Natural killer cell (primary cell): ENCODE measurements around the gene RGS6. TPM values are rescaled to one million over a fixed set of nuclear protein-coding genes. Genes with fewer than 3 reads are reported as not detected.

Source experiments
- ATAC-seq, 3 donors: fragments of 150-1000 bp in 2 of 3; fragments of 200-7000 bp in 1 of 3; cut with Tn5 transposase; 1 replicate in 1 of 3; 2 replicates in 2 of 3; pipeline ENCODE4 v1.10.0; 2021; ENCODE audit warnings: mild to moderate bottlenecking in 2 of 3, moderate library complexity in 2 of 3
- DNase-seq, 2 donors: peaks; one replicate each; pipeline versions ENCODE4 v3.0.0 to v3.0.0-alpha.2; 2013 to 2021; ENCODE audit warnings: mixed read lengths in 1 of 2
- H3K27ac ChIP-seq: one replicate; pipeline ENCODE4 v1.5.1; 2013; ENCODE audit warnings: mild to moderate bottlenecking, low read length
- H3K27me3 ChIP-seq: one replicate; pipeline ENCODE4 v1.6.1; 2013; ENCODE audit warnings: low read length; ENCODE audit not compliant: control insufficient read depth, insufficient read depth
- H3K36me3 ChIP-seq: one replicate; pipeline ENCODE4 v1.6.1; 2013; ENCODE audit warnings: low read length; ENCODE audit not compliant: control insufficient read depth, insufficient read depth
- H3K4me1 ChIP-seq: one replicate; pipeline ENCODE4 v1.6.1; 2013; ENCODE audit warnings: low read length; ENCODE audit not compliant: control insufficient read depth, insufficient read depth
- H3K4me3 ChIP-seq: one replicate; pipeline ENCODE4 v1.5.1; 2013; ENCODE audit warnings: low read length
- H3K9me3 ChIP-seq: one replicate; pipeline ENCODE4 v1.6.1; 2013; ENCODE audit warnings: low read length; ENCODE audit not compliant: control insufficient read depth, insufficient read depth
- H3K27ac Mint-ChIP-seq, 2 donors: one replicate each; pipeline ENCODE4 v1.8.0; 2022; ENCODE audit warnings: mild to moderate bottlenecking in 2 of 2, mixed read lengths in 2 of 2, moderate library complexity in 1 of 2
- H3K27me3 Mint-ChIP-seq, 2 donors: one replicate each; pipeline ENCODE4 v1.8.0; 2022; ENCODE audit warnings: low read depth in 2 of 2, mixed read lengths in 2 of 2
- H3K36me3 Mint-ChIP-seq: one replicate; pipeline ENCODE4 v1.8.0; 2022; ENCODE audit warnings: mixed read lengths
- H3K4me1 Mint-ChIP-seq, 2 donors: one replicate each; pipeline ENCODE4 v1.8.0; 2022; ENCODE audit warnings: mixed read lengths in 2 of 2
- H3K4me3 Mint-ChIP-seq: one replicate; pipeline ENCODE4 v1.8.0; 2022; ENCODE audit warnings: mild to moderate bottlenecking, moderate library complexity, mixed read lengths
- H3K9me3 Mint-ChIP-seq, 2 donors: one replicate each; pipeline ENCODE4 v1.8.0; 2022; ENCODE audit warnings: mixed read lengths in 2 of 2
- CTCF ChIP-seq: fragments of 200-600 bp; IDR thresholded peaks from one replicate; pipeline ENCODE4 v1.8.0; 2022; ENCODE audit warnings: antibody characterized with exemption
- WGBS: methylation state at CpG from one replicate; pipeline ENCODE4 v1.1.7; 2013; ENCODE audit warnings: missing lambda C conversion rate; ENCODE audit not compliant: insufficient coverage; 5-methylcytosine and 5-hydroxymethylcytosine counted together
- intact Hi-C: fragments of 100-400 bp; cut with micrococcal nuclease; formaldehyde crosslinking; loops from one replicate; pipeline ENCODE4 v1.14.2; 2022
- total RNA-seq, 4 donors: library from RNA; stranded (reverse); fragments of 120-200 nt in 1 of 4; gene quantifications; one replicate each; pipeline versions ENCODE4 v1.2.3 to v1.2.4, GENCODE V29; 2013 to 2022

The RGS6 gene
- total RNA-seq, 3 donors from 2014 or later (not counting 1 experiment from before 2014, with no cell fraction given) = 0.75 to 1.4 TPM; not detected in 1

- Mint-ChIP-seq H3K27me3 (peaks cover 0 to 9% of the 10 kb centered on the region in 2 donors), H3K4me3 (no peak overlapping the region), H3K9me3 (no peaks in the 10 kb centered on the region), H3K4me1 (no peaks in the 10 kb centered on the region), H3K27ac (no peak overlapping the region), H3K36me3 (no peaks in the 10 kb centered on the region)
- Histone ChIP-seq H3K9me3 (no peaks in the 10 kb centered on the region), H3K36me3 (no peaks in the 10 kb centered on the region), H3K27ac (no peak overlapping the region), H3K27me3 (no peaks in the 10 kb centered on the region), H3K4me1 (no peaks in the 10 kb centered on the region), H3K4me3 (no peak overlapping the region)
- 11% methylated on average over 5 of the region's 6 CpGs for WGBS
- no peak for TF ChIP-seq CTCF
- no peak for ATAC-seq
- no peak for DNase-seq
- intact Hi-C loops = no loop called here
These were observed 399.8 kb downstream of the RGS6 start for GRCh38 chr14:72332046-72332445.

- Mint-ChIP-seq H3K27me3 (peaks cover 0 to 9% of the 10 kb centered on the region in 2 donors), H3K4me1 (no peaks in the 10 kb centered on the region), H3K27ac (no peak overlapping the region), H3K4me3 (no peak overlapping the region), H3K9me3 (no peaks in the 10 kb centered on the region), H3K36me3 (no peaks in the 10 kb centered on the region)
- intact Hi-C loops = no loop called here
- ATAC-seq (no peak), DNase-seq (no peak)
- WGBS = 87% methylated on average over 5 of the region's 5 CpGs
- TF ChIP-seq CTCF = no peak
- no peaks in the 10 kb centered on the region for H3K4me1 ChIP-seq
- no peaks in the 10 kb centered on the region for H3K36me3 ChIP-seq
- H3K4me3 ChIP-seq = no peak overlapping the region
- no peaks in the 10 kb centered on the region for H3K9me3 ChIP-seq
- H3K27me3 ChIP-seq = no peaks in the 10 kb centered on the region
- no peak overlapping the region for H3K27ac ChIP-seq
These were observed 400.6 kb downstream of the RGS6 start for GRCh38 chr14:72332871-72333270.

- DNase-seq (no peak), ATAC-seq (no peak)
- H3K27me3 ChIP-seq = no peaks in the 10 kb centered on the region
- H3K9me3 Mint-ChIP-seq = no peaks in the 10 kb centered on the region
- TF ChIP-seq CTCF = no peak
- no peaks in the 10 kb centered on the region for H3K36me3 Mint-ChIP-seq
- no peak overlapping the region for H3K4me3 ChIP-seq
- no peak overlapping the region for H3K27ac Mint-ChIP-seq
- peaks cover 0 to 9% of the 10 kb centered on the region in 2 donors for H3K27me3 Mint-ChIP-seq
- no peak overlapping the region for H3K4me3 Mint-ChIP-seq
- H3K4me1 ChIP-seq = no peaks in the 10 kb centered on the region
- H3K36me3 ChIP-seq = no peaks in the 10 kb centered on the region
- intact Hi-C loops = no loop called here
- no peaks in the 10 kb centered on the region for H3K9me3 ChIP-seq
- 86% methylated on average over 4 of the region's 4 CpGs for WGBS
- H3K27ac ChIP-seq = no peak overlapping the region
- H3K4me1 Mint-ChIP-seq = no peaks in the 10 kb centered on the region
These were observed 401.1 kb downstream of the RGS6 start for GRCh38 chr14:72333357-72333756.

GRCh38 chr14:72336311-72336980 is 404.2 kb downstream of the RGS6 start:
- no peak for DNase-seq
- H3K27me3 Mint-ChIP-seq = peaks cover 2 to 9% of the 10 kb centered on the region in 2 donors
- no peaks in the 10 kb centered on the region for H3K27me3 ChIP-seq
- no peak for ATAC-seq
- no peaks in the 10 kb centered on the region for H3K36me3 Mint-ChIP-seq
- no peaks in the 10 kb centered on the region for H3K4me1 ChIP-seq
- no peak overlapping the region for H3K4me3 ChIP-seq
- no peak for TF ChIP-seq CTCF
- H3K4me1 Mint-ChIP-seq = no peaks in the 10 kb centered on the region
- no peaks in the 10 kb centered on the region for H3K9me3 ChIP-seq
- H3K9me3 Mint-ChIP-seq = no peaks in the 10 kb centered on the region
- H3K36me3 ChIP-seq = no peaks in the 10 kb centered on the region
- H3K27ac ChIP-seq = no peak overlapping the region
- intact Hi-C loops = no loop called here
- no peak overlapping the region for H3K4me3 Mint-ChIP-seq
- H3K27ac Mint-ChIP-seq = no peak overlapping the region
- 78% methylated on average over 4 of the region's 4 CpGs for WGBS
